Stimulated activated naive CD8-positive, alpha-beta T cell treated with anti-CD3 and anti-CD28 coated beads, Interleukin-15, Interleukin-2, amounts not matched to agents 100 ng/mL and 50 ng/mL, for 24 hours (primary cell): ENCODE measurements around the gene LIMA1.
A peak's percentile ranks its signal among the peaks of the same experiment; 100 is the strongest.

Source experiments
- H3K27ac Mint-ChIP-seq: one replicate; pipeline ENCODE4 v1.8.0; 2021; ENCODE audit warnings: mild to moderate bottlenecking, mixed read lengths
- H3K27me3 Mint-ChIP-seq: one replicate; pipeline ENCODE4 v1.8.0; 2021; ENCODE audit warnings: mixed read lengths
- H3K36me3 Mint-ChIP-seq: one replicate; pipeline ENCODE4 v1.8.0; 2021; ENCODE audit warnings: low read depth, mixed read lengths
- H3K4me1 Mint-ChIP-seq: one replicate; pipeline ENCODE4 v1.8.0; 2021; ENCODE audit warnings: low read depth, mixed read lengths
- H3K4me3 Mint-ChIP-seq: one replicate; pipeline ENCODE4 v1.8.0; 2021; ENCODE audit warnings: mild to moderate bottlenecking, mixed read lengths
- H3K9me3 Mint-ChIP-seq: one replicate; pipeline ENCODE4 v1.8.0; 2021; ENCODE audit warnings: mixed read lengths

The LIMA1 gene

GRCh38 chr12:50246197-50246865 is 37.0 kb downstream of the LIMA1 start:
- Mint-ChIP-seq H3K4me3 (no peak overlapping the region), H3K4me1 (peaks cover 51% of the 10 kb centered on the region), H3K9me3 (no peaks in the 10 kb centered on the region), H3K27ac (peak overlapping the region; percentile 61), H3K36me3 (peaks cover 4% of the 10 kb centered on the region), H3K27me3 (no peaks in the 10 kb centered on the region)

- H3K27me3 Mint-ChIP-seq: no peaks in the 10 kb centered on the region
- H3K4me3 Mint-ChIP-seq: no peak overlapping the region
- no peak overlapping the region for H3K27ac Mint-ChIP-seq
- H3K4me1 Mint-ChIP-seq: peaks cover 33% of the 10 kb centered on the region
- no peaks in the 10 kb centered on the region for H3K9me3 Mint-ChIP-seq
- peaks cover 4% of the 10 kb centered on the region for H3K36me3 Mint-ChIP-seq
Measured at GRCh38 chr12:50243507-50243906, 39.8 kb downstream of the LIMA1 start.

GRCh38 chr12:50242751-50243191 is 40.5 kb downstream of the LIMA1 start:
- no peaks in the 10 kb centered on the region for H3K9me3 Mint-ChIP-seq
- H3K4me1 Mint-ChIP-seq: peaks cover 28% of the 10 kb centered on the region
- H3K27ac Mint-ChIP-seq: no peak overlapping the region
- H3K4me3 Mint-ChIP-seq: no peak overlapping the region
- H3K36me3 Mint-ChIP-seq: peaks cover 4% of the 10 kb centered on the region
- no peaks in the 10 kb centered on the region for H3K27me3 Mint-ChIP-seq

- Mint-ChIP-seq H3K27ac (no peak overlapping the region), H3K27me3 (no peaks in the 10 kb centered on the region), H3K36me3 (no peaks in the 10 kb centered on the region), H3K9me3 (no peaks in the 10 kb centered on the region), H3K4me1 (peaks cover 17% of the 10 kb centered on the region), H3K4me3 (no peak overlapping the region)
Measured at GRCh38 chr12:50241178-50241577, 42.1 kb downstream of the LIMA1 start.

- H3K36me3 Mint-ChIP-seq: no peaks in the 10 kb centered on the region
- H3K9me3 Mint-ChIP-seq: no peaks in the 10 kb centered on the region
- no peaks in the 10 kb centered on the region for H3K27me3 Mint-ChIP-seq
- peaks cover 17% of the 10 kb centered on the region for H3K4me1 Mint-ChIP-seq
- no peak overlapping the region for H3K27ac Mint-ChIP-seq
- H3K4me3 Mint-ChIP-seq: no peak overlapping the region
Measured at GRCh38 chr12:50240792-50241114, 42.6 kb downstream of the LIMA1 start.

GRCh38 chr12:50240096-50240791 is 43.1 kb downstream of the LIMA1 start:
- H3K4me3 Mint-ChIP-seq: no peak overlapping the region
- no peaks in the 10 kb centered on the region for H3K36me3 Mint-ChIP-seq
- H3K27me3 Mint-ChIP-seq: no peaks in the 10 kb centered on the region
- H3K4me1 Mint-ChIP-seq: peaks cover 13% of the 10 kb centered on the region
- H3K27ac Mint-ChIP-seq: no peak overlapping the region
- no peaks in the 10 kb centered on the region for H3K9me3 Mint-ChIP-seq

- Mint-ChIP-seq H3K27me3 (no peaks in the 10 kb centered on the region), H3K27ac (no peak overlapping the region), H3K9me3 (no peaks in the 10 kb centered on the region), H3K36me3 (no peaks in the 10 kb centered on the region), H3K4me1 (peaks cover 14% of the 10 kb centered on the region), H3K4me3 (no peak overlapping the region)
Measured at GRCh38 chr12:50239355-50239891, 43.9 kb downstream of the LIMA1 start.

GRCh38 chr12:50234347-50234746 is 49.0 kb downstream of the LIMA1 start:
- H3K4me1 Mint-ChIP-seq: peaks cover 3% of the 10 kb centered on the region
- peak overlapping the region; percentile 75 for H3K27ac Mint-ChIP-seq

GRCh38 chr12:50232771-50233209 is 50.5 kb downstream of the LIMA1 start:
- H3K4me1 Mint-ChIP-seq: peaks cover 3% of the 10 kb centered on the region
- no peaks in the 10 kb centered on the region for H3K27me3 Mint-ChIP-seq
- H3K9me3 Mint-ChIP-seq: no peaks in the 10 kb centered on the region
- H3K36me3 Mint-ChIP-seq: no peaks in the 10 kb centered on the region
- H3K27ac Mint-ChIP-seq: peak overlapping the region; percentile 21
- H3K4me3 Mint-ChIP-seq: no peak overlapping the region

More at GRCh38 chr12:50234347-50234746, 49.0 kb downstream of the LIMA1 start:
- no peaks in the 10 kb centered on the region for H3K36me3 Mint-ChIP-seq
- no peaks in the 10 kb centered on the region for H3K27me3 Mint-ChIP-seq
- H3K4me3 Mint-ChIP-seq: no peak overlapping the region
- no peaks in the 10 kb centered on the region for H3K9me3 Mint-ChIP-seq

GRCh38 chr12:50232206-50232605 is 51.1 kb downstream of the LIMA1 start:
- Mint-ChIP-seq H3K9me3 (no peaks in the 10 kb centered on the region), H3K36me3 (no peaks in the 10 kb centered on the region), H3K27me3 (no peaks in the 10 kb centered on the region), H3K4me1 (peaks cover 3% of the 10 kb centered on the region), H3K4me3 (no peak overlapping the region), H3K27ac (no peak overlapping the region)

GRCh38 chr12:50231346-50231745 is 52.0 kb downstream of the LIMA1 start:
- H3K27me3 Mint-ChIP-seq: no peaks in the 10 kb centered on the region
- no peaks in the 10 kb centered on the region for H3K36me3 Mint-ChIP-seq
- no peaks in the 10 kb centered on the region for H3K9me3 Mint-ChIP-seq
- H3K27ac Mint-ChIP-seq: no peak overlapping the region
- H3K4me3 Mint-ChIP-seq: no peak overlapping the region
- peaks cover 3% of the 10 kb centered on the region for H3K4me1 Mint-ChIP-seq

- no peak overlapping the region for H3K4me3 Mint-ChIP-seq
- H3K9me3 Mint-ChIP-seq: no peaks in the 10 kb centered on the region
- H3K27me3 Mint-ChIP-seq: no peaks in the 10 kb centered on the region
- no peaks in the 10 kb centered on the region for H3K36me3 Mint-ChIP-seq
- H3K4me1 Mint-ChIP-seq: peaks cover 6% of the 10 kb centered on the region
- H3K27ac Mint-ChIP-seq: no peak overlapping the region
Measured at GRCh38 chr12:50230217-50230616, 53.1 kb downstream of the LIMA1 start.

GRCh38 chr12:50224026-50224692 is 59.2 kb downstream of the LIMA1 start:
- Mint-ChIP-seq H3K27me3 (no peaks in the 10 kb centered on the region), H3K27ac (no peak overlapping the region), H3K9me3 (no peaks in the 10 kb centered on the region), H3K36me3 (peaks cover 7% of the 10 kb centered on the region), H3K4me3 (peak overlapping the region; percentile 6), H3K4me1 (peaks cover 11% of the 10 kb centered on the region)

GRCh38 chr12:50222275-50222783 is 61.0 kb downstream of the LIMA1 start:
- Mint-ChIP-seq H3K36me3 (peaks cover 17% of the 10 kb centered on the region), H3K27ac (no peak overlapping the region), H3K4me1 (peaks cover 25% of the 10 kb centered on the region), H3K27me3 (no peaks in the 10 kb centered on the region), H3K4me3 (no peak overlapping the region), H3K9me3 (no peaks in the 10 kb centered on the region)
